ENCODE results near the gene WDR70. TPM values are rescaled to one million over a fixed set of nuclear protein-coding genes. Genes with fewer than 3 reads are reported as not detected.
A peak's percentile ranks its signal among the peaks of the same experiment; 100 is the strongest.

WDR70 gene
- total and polyA plus RNA-seq, 5 donors: 9.4 to 21.1 (median 16.7) TPM

GRCh38 chr5:37738865-37739488 is 359.9 kb downstream of the WDR70 start:
- Histone ChIP-seq H3K4me1 (ENCODE audit: control insufficient read depth, insufficient read depth, low read length) (no peaks in the 10 kb centered on the region), H3K9me3 (ENCODE audit: control insufficient read depth, low read length) (no peaks in the 10 kb centered on the region), H3K4me3 (ENCODE audit: low read length) (no peak overlapping the region), H3K27me3 (ENCODE audit: control insufficient read depth, insufficient read depth) (no peaks in the 10 kb centered on the region), H3K27ac (ENCODE audit: low read length) (no peak overlapping the region)
- intact Hi-C loops (cut with DNase I): no loop called here
- no peak for DNase-seq
- ATAC-seq: no peak
- 84% methylated on average over 5 of the region's 5 CpGs for WGBS

GRCh38 chr5:37739817-37740261 is 360.7 kb downstream of the WDR70 start:
- ATAC-seq: peak; percentile 61 to 81
- Histone ChIP-seq H3K27me3 (ENCODE audit: control insufficient read depth, insufficient read depth) (no peaks in the 10 kb centered on the region), H3K4me3 (ENCODE audit: low read length) (no peak overlapping the region), H3K4me1 (ENCODE audit: control insufficient read depth, insufficient read depth, low read length) (no peaks in the 10 kb centered on the region), H3K9me3 (ENCODE audit: control insufficient read depth, low read length) (no peaks in the 10 kb centered on the region), H3K27ac (ENCODE audit: low read length) (no peak overlapping the region)
- intact Hi-C loops (cut with DNase I): no loop called here
- no peak for DNase-seq
- WGBS: 50% methylated on average over 2 of the region's 2 CpGs

DNA sequence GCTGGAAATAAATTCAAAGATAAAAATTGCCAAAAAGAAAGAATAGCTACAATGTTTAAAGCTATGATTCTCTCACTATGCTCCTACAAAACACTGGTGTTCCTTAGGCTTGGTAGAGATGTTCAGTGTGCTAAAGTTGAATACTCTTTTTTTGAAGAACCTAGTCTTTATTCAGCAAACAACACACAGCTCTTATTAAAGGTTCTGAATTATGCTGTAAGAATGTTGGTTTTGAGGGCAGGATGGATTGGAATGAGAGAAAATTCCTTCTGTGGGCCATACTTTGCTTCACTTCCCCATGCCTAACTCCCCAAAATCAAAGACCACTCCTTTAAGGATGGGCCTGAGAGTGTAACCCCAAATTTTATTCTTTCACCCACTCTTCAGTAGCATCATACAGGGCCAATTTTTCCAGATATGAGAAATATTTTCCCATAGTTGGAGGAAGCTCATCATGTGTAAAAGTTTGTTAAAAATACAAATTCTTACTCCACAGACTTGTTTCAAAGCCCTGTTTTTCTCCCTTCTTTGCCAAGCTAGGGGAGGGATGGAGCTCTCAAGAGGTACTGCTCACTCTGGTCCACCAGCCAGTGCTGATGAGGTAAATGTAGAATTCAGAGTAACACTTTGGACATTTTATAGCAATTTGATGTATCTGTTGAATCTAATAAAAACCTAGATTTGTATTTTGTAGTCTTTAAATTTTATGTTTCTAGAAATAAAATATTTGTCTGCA is 361.4 kb downstream of the WDR70 start:
- no peak for ATAC-seq
- no peak overlapping the region for H3K4me3 ChIP-seq (ENCODE audit: low read length)
- no peaks in the 10 kb centered on the region for H3K4me1 ChIP-seq (ENCODE audit: control insufficient read depth, insufficient read depth, low read length)
- peak overlapping the region; percentile 78 for H3K27ac ChIP-seq (ENCODE audit: low read length)
- no peaks in the 10 kb centered on the region for H3K9me3 ChIP-seq (ENCODE audit: control insufficient read depth, low read length)
- no peak for DNase-seq
- H3K27me3 ChIP-seq (ENCODE audit: control insufficient read depth, insufficient read depth): no peaks in the 10 kb centered on the region
- intact Hi-C loops (cut with DNase I): no loop called here

GRCh38 chr5:37742111-37742510 is 363.0 kb downstream of the WDR70 start:
- H3K9me3 ChIP-seq (ENCODE audit: control insufficient read depth, low read length): no peaks in the 10 kb centered on the region
- no peak overlapping the region for H3K27ac ChIP-seq (ENCODE audit: low read length)
- no peak overlapping the region for H3K4me3 ChIP-seq (ENCODE audit: low read length)
- no peak for ATAC-seq
- no peaks in the 10 kb centered on the region for H3K27me3 ChIP-seq (ENCODE audit: control insufficient read depth, insufficient read depth)
- H3K4me1 ChIP-seq (ENCODE audit: control insufficient read depth, insufficient read depth, low read length): no peaks in the 10 kb centered on the region
- intact Hi-C loops (cut with DNase I): no loop called here
- no peak for DNase-seq

DNA sequence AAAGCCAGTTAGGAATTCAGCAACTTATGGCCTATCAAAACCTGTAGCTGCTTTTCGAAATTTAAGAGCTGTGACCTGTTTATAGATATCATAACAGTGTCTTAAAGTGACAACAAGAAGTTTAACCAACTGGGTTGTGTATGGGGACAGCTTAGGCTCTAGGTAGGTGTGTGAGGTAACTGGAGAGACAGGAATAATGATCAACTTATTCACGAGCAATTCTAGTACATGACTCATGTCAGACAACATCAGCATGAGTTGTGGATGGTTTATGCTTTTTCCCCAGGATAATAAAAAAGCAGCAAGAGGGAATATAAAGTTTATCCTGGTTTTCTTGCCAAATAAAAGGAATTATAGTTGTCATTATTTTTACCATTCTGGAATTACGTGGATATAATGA is 372.1 kb downstream of the WDR70 start:
- intact Hi-C loops (cut with DNase I): no loop called here
- DNase-seq (no peak), ATAC-seq (no peak)
- 82% methylated on average over 3 of the region's 3 CpGs for WGBS
- Histone ChIP-seq H3K27me3 (ENCODE audit: control insufficient read depth, insufficient read depth) (no peaks in the 10 kb centered on the region), H3K9me3 (ENCODE audit: control insufficient read depth, low read length) (peaks cover 2% of the 10 kb centered on the region), H3K4me3 (ENCODE audit: low read length) (no peak overlapping the region), H3K4me1 (ENCODE audit: control insufficient read depth, insufficient read depth, low read length) (no peaks in the 10 kb centered on the region), H3K27ac (ENCODE audit: low read length) (no peak overlapping the region)

GRCh38 chr5:37754976-37755375 is 375.9 kb downstream of the WDR70 start:
- no peak for DNase-seq
- no peaks in the 10 kb centered on the region for H3K4me1 ChIP-seq (ENCODE audit: control insufficient read depth, insufficient read depth, low read length)
- 91% methylated on average over 4 of the region's 4 CpGs for WGBS
- H3K27me3 ChIP-seq (ENCODE audit: control insufficient read depth, insufficient read depth): no peaks in the 10 kb centered on the region
- ATAC-seq: no peak
- H3K9me3 ChIP-seq (ENCODE audit: control insufficient read depth, low read length): peaks cover 6% of the 10 kb centered on the region
- no peak overlapping the region for H3K27ac ChIP-seq (ENCODE audit: low read length)
- intact Hi-C loops (cut with DNase I): no loop called here
- no peak overlapping the region for H3K4me3 ChIP-seq (ENCODE audit: low read length)

GRCh38 chr5:37755581-37755980 is 376.5 kb downstream of the WDR70 start:
- 88% methylated on average over 4 of the region's 4 CpGs for WGBS
- ATAC-seq: no peak

DNA sequence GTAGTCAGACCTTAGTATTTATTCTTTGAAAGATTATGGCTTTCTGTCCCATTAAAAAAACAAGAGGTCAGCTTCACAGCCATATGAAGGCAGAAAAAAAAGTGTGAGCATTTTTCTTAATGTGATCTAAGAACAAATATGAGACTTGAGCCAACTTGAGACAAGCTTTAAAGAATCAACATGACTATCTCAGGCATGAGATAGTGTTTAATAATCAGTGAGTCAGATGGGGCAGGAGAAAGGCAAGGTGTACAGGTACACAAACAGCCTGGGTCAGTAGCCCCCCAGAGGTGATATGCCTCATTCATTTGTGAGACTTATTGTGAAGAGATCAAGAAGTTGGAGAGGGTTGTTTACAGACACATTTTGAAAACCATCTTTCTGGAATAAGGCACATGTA is 377.1 kb downstream of the WDR70 start:
- H3K9me3 ChIP-seq (ENCODE audit: control insufficient read depth, low read length): peaks cover 6% of the 10 kb centered on the region
- no peak overlapping the region for H3K4me3 ChIP-seq (ENCODE audit: low read length)
- DNase-seq (no peak), ATAC-seq (no peak)
- intact Hi-C loops (cut with DNase I): no loop called here
- no peaks in the 10 kb centered on the region for H3K27me3 ChIP-seq (ENCODE audit: control insufficient read depth, insufficient read depth)
- no peak overlapping the region for H3K27ac ChIP-seq (ENCODE audit: low read length)
- no peaks in the 10 kb centered on the region for H3K4me1 ChIP-seq (ENCODE audit: control insufficient read depth, insufficient read depth, low read length)

More at GRCh38 chr5:37755581-37755980, 376.5 kb downstream of the WDR70 start:
- Histone ChIP-seq H3K27me3 (ENCODE audit: control insufficient read depth, insufficient read depth) (no peaks in the 10 kb centered on the region), H3K9me3 (ENCODE audit: control insufficient read depth, low read length) (peaks cover 6% of the 10 kb centered on the region), H3K4me1 (ENCODE audit: control insufficient read depth, insufficient read depth, low read length) (no peaks in the 10 kb centered on the region), H3K27ac (ENCODE audit: low read length) (no peak overlapping the region), H3K4me3 (ENCODE audit: low read length) (no peak overlapping the region)
- intact Hi-C loops (cut with DNase I): no loop called here
- DNase-seq: no peak

- H3K4me3 ChIP-seq (ENCODE audit: low read length): no peak overlapping the region
- DNase-seq (no peak), ATAC-seq (no peak)
- H3K27me3 ChIP-seq (ENCODE audit: control insufficient read depth, insufficient read depth): no peaks in the 10 kb centered on the region
- peaks cover 6% of the 10 kb centered on the region for H3K9me3 ChIP-seq (ENCODE audit: control insufficient read depth, low read length)
- intact Hi-C loops (cut with DNase I): no loop called here
- H3K4me1 ChIP-seq (ENCODE audit: control insufficient read depth, insufficient read depth, low read length): no peaks in the 10 kb centered on the region
- H3K27ac ChIP-seq (ENCODE audit: low read length): no peak overlapping the region
- 95% methylated on average over 4 of the region's 4 CpGs for WGBS
Measured at GRCh38 chr5:37757980-37758582, 379.0 kb downstream of the WDR70 start.

DNA sequence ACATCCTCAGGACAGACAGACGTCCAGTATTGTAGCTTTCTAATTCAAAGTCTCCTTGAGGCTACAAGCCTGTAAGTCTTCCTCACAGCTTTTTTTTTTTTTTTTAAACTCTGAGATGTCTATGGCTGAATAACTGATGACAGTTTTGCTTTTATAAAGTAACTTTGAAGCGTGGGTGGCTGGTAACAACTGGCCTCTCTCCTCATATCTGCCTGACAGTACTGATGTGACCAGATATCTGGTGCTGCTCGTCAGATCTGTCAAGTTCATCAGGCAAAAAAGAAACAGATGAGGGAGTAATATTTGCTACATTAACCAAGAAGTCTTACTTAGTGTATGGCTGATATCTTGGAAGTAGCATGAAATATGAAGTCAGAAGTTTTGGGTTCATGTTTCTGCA is 388.1 kb downstream of the WDR70 start:
- H3K9me3 ChIP-seq (ENCODE audit: control insufficient read depth, low read length): no peaks in the 10 kb centered on the region
- no peak overlapping the region for H3K27ac ChIP-seq (ENCODE audit: low read length)
- H3K27me3 ChIP-seq (ENCODE audit: control insufficient read depth, insufficient read depth): no peaks in the 10 kb centered on the region
- DNase-seq (no peak), ATAC-seq (no peak)
- H3K4me1 ChIP-seq (ENCODE audit: control insufficient read depth, insufficient read depth, low read length): no peaks in the 10 kb centered on the region
- intact Hi-C loops (cut with DNase I): no loop called here
- WGBS: 47% methylated on average over 3 of the region's 3 CpGs
- H3K4me3 ChIP-seq (ENCODE audit: low read length): no peak overlapping the region

GRCh38 chr5:37767961-37768360 is 388.8 kb downstream of the WDR70 start:
- 75% methylated on average over 4 of the region's 4 CpGs for WGBS
- H3K4me1 ChIP-seq (ENCODE audit: control insufficient read depth, insufficient read depth, low read length): no peaks in the 10 kb centered on the region

More at GRCh38 chr5:37767961-37768360, 388.8 kb downstream of the WDR70 start:
- Histone ChIP-seq H3K9me3 (ENCODE audit: control insufficient read depth, low read length) (no peaks in the 10 kb centered on the region), H3K27me3 (ENCODE audit: control insufficient read depth, insufficient read depth) (no peaks in the 10 kb centered on the region), H3K4me3 (ENCODE audit: low read length) (no peak overlapping the region), H3K27ac (ENCODE audit: low read length) (no peak overlapping the region)
- intact Hi-C loops (cut with DNase I): no loop called here
- no peak for DNase-seq
- ATAC-seq: no peak

Measured in right cardiac atrium (tissue), 5 donors.